HG03439 (cell line): ENCODE data around the gene ASCC3.

Source experiments
- ATAC-seq: cut with Tn5 transposase; IDR thresholded peaks from one replicate; pipeline ENCODE4 v1.9.1; 2021; ENCODE audit warnings: mild to moderate bottlenecking, moderate library complexity; ENCODE audit not compliant: unreplicated experiment

Gene ASCC3

DNA sequence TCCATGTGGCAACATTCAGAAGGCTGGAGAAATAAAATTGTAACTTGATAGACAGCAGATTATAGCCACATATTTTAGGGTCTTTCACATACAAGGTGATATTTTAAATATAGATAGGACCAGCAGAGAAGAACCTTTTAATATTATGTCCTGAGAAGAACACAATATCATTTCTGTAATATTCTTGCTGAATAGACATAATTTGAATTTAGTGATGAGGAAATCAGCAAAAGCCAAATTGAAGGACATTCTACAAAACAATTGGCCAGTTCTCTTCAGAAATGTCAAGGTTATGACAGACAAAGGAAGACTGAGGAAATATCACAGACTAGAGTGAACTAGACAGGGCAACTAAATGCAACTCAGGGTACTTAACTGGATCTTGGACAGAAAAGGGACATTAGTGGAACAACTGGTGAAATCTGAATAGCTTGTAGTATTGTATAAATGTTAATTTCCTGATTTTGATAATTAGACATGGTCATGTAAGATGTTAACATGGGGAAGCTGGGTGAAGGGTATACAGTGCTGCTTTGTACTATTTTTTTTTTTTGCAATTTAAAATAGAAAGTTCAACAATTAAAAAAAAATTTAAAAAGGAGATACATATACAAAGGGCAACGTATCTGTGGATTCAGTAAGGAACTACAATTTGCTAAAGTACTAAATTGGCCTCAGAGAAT, 281.9 kb downstream of the ASCC3 start:
- no peak for ATAC-seq

DNA sequence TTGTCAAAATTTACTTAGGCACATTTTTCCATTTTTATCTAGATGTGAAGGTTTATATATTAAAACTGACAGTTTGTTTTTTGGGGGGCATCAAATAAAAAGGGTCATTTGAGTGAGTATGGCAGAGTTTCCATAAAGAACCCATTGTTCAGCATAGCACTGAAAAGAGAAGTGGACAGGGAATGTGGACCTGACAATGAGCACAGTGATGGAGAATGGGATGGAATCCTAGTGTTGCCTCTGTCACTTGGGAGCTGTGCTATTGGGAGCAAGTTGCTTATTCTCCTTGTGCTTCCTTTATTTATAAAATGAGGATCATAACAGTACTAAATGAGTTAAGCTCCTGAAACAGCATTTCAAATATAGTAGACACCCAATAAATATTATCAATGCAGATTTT, 285.7 kb downstream of the ASCC3 start:
- ATAC-seq = no peak

DNA sequence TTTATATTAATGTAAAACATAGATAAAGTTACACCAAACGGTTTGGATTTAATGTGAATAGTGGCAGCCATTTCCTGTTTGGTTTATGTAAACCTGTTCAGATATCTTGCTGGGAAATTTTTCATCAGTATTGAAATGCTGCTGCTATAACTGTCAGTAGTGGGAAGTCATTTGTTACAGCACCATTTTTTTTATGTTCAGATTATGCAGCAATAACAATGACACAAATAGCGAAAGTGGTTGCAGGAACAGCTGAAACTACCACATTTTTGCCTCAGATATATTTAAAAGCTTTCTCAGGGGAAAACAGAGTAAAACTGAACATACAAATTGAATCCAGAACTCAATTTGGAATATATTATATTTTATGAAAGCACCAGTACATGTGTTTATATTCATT, 287.6 kb downstream of the ASCC3 start:
- no peak for ATAC-seq

- ATAC-seq = no peak
Measured at GRCh38 chr6:100592929-100593328, 288.2 kb downstream of the ASCC3 start.

GRCh38 chr6:100577425-100577824, 303.7 kb downstream of the ASCC3 start:
- ATAC-seq = no peak

- ATAC-seq = no peak
Measured at GRCh38 chr6:100575921-100576320, 305.2 kb downstream of the ASCC3 start.

DNA sequence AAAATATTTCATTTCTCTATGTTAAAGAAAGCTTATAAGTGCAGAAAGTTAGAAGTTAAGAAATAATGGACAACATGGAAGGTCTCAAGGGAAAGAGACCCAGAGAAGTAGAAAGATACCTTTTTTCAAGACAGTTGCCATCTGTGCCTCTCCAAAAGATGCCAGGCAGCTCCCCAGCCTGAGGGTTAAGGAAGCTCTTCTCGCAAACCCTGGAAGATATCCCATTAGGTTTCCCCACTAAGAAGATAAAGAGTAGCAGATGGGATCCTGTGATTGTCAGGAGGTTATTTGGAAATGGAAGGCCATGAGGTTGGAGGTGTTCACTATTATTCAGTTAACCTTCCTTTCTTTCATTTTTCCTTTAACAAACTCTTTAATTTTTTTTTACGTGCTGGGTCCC, 306.3 kb downstream of the ASCC3 start:
- ATAC-seq = no peak

GRCh38 chr6:100573166-100573565, 308.0 kb downstream of the ASCC3 start:
- no peak for ATAC-seq

- no peak for ATAC-seq
Measured at GRCh38 chr6:100568255-100568654, 312.9 kb downstream of the ASCC3 start.

DNA sequence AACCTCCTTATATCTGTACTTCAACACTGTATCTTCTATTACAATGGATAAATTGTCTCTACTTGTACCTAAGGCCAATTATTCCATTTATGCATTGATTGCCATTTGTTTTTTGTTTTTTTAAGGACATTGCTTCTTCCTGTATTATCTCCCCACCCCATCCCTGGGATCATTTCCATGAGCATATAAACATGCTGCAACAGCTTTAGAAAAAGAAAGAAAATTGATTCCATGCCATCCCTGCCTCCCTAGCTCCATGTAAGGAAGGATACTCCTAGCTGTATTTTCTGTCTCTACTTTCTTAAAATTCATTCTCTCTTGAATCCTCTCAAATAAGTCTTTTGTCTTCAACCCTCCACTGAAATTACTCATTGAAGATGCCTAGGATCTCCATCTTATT, 314.6 kb downstream of the ASCC3 start:
- ATAC-seq = no peak

GRCh38 chr6:100565439-100566104, 315.6 kb downstream of the ASCC3 start:
- ATAC-seq = no peak

GRCh38 chr6:100559859-100560258, 321.3 kb downstream of the ASCC3 start:
- ATAC-seq = no peak

GRCh38 chr6:100554228-100554627, 326.9 kb downstream of the ASCC3 start:
- ATAC-seq = no peak

DNA sequence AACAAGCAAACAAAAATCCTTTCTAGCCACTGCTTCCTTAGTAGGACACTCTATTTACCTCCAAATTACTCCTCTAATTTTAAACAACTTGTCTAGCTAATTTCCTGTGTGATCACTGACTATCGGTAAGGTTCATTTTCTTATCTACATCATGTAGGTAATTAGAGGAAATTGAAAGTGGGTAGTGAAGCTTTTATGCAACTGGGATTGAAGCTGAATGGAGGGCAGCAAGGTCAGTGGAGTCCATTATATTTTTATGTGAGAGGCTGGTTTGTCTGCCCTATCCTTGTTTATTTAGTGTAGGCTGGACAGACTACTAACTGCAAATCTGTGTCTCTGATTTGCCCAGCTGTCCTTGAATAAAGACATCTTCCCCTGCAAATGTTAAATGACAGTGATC, 327.9 kb downstream of the ASCC3 start:
- no peak for ATAC-seq

DNA sequence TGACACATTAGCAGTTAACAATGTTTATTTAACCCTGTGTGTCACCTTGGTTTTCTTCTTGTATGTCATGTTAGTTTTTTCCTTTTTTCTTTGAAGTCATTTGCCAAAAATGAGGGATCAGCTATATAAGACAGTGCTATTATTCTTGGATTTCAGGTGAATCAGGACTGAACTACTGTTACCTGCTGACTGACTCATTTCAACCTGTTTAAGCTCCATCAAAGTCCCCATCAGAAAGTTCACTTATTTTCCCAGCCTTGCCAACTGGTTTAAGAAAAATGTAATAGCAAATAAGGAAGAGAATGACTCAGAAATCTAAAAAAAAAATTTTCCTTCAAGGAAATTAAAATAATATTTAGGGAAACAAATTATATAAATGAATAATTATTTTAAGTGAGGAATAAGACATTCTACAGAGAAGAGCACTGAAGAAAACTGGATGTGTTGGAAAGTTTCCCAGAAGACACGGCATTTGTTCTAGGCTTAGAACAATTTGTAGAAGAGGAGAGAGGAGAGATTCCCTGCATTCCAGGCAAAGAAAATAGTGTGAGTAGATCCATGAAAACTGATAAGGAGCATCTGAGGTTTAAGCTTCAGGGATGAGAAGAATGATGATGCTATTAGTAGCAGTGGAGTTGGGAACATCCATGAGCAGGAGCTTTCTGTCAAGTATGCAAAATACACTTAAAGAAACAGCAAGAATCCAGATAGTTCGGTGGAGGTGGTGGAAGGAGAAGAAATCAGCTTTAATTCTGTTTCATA, 331.5 kb downstream of the ASCC3 start:
- no peak for ATAC-seq

GRCh38 chr6:100538086-100538485, 343.0 kb downstream of the ASCC3 start:
- ATAC-seq = no peak

- ATAC-seq = no peak
Measured at GRCh38 chr6:100518588-100518987, 362.5 kb downstream of the ASCC3 start.

DNA sequence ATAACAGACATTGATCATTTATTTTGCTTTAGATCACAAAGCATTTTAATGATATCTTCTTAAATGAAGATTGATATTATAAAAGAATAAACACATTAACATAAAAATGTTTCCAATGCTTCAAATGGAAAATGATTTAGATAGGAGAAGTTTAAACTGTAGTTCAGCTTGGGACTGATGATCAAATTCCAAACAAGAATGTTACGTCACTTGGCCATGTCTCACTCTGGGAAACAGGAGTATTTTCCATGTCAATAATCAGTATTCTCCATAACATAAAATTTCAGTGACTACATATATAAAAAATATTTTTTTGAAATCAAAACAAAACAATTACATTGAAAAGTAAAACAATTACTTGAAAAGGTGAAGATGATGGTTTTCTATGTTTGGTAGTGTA, 363.5 kb downstream of the ASCC3 start:
- no peak for ATAC-seq

DNA sequence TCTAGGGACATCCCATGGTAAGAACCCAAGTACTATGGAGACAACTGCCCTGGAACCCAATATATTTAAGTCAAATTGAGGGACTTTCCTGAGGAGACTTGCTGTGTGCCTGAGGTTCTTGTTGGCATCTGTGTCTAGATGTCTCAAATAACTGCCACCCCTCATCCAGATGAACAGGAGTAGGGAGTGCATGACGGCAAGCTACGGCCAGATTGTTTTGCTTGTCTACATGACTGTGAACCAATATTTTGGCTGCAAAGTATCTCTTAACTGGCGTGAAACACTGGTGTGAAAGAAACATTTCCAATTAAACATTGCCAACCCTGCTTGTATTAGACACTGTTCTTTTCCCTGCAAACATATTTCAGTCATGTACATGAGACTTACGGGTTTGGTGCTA, 364.0 kb downstream of the ASCC3 start:
- ATAC-seq = no peak

GRCh38 chr6:100514660-100515059, 366.5 kb downstream of the ASCC3 start:
- no peak for ATAC-seq

- ATAC-seq = no peak
Measured at GRCh38 chr6:100512203-100512862, 368.8 kb downstream of the ASCC3 start.

- ATAC-seq = no peak
Measured at GRCh38 chr6:100509101-100509500, 372.0 kb downstream of the ASCC3 start.
